Left lung (tissue), 10 donors: ENCODE results near the gene EML6. TPM values are rescaled to one million over a fixed set of nuclear protein-coding genes. Genes with fewer than 3 reads are reported as not detected.

Experiments used
- ATAC-seq: fragments of 200-7000 bp; cut with Tn5 transposase; one replicate; pipeline ENCODE4 v1.9.1; 2020; ENCODE audit warnings: moderate library complexity
- DNase-seq, 4 donors: peaks; one replicate each; pipeline ENCODE4 v3.0.0-alpha.2; 2013 to 2020
- H3K27ac ChIP-seq, 2 donors: fragments of 200-600 bp; sonication (generic) in 1 of 2; one replicate each; pipeline versions ENCODE4 v1.5.0 to v1.8.0; 2020 to 2021
- H3K27me3 ChIP-seq, 2 donors: fragments of 200-600 bp; sonication (generic) in 1 of 2; one replicate each; pipeline versions ENCODE4 v1.5.0 to v1.8.0; 2020 to 2021
- H3K36me3 ChIP-seq, 2 donors: fragments of 200-600 bp; sonication (generic) in 1 of 2; one replicate each; pipeline versions ENCODE4 v1.5.0 to v1.8.0; 2020 to 2021
- H3K4me1 ChIP-seq, 2 donors: fragments of 200-600 bp; one replicate each; pipeline ENCODE4 v1.8.0; 2021
- H3K4me3 ChIP-seq, 2 donors: fragments of 200-600 bp; sonication (generic) in 1 of 2; one replicate each; pipeline versions ENCODE4 v1.5.0 to v1.8.0; 2020 to 2021; ENCODE audit warnings: mild to moderate bottlenecking in 1 of 2
- H3K9me3 ChIP-seq, 2 donors: fragments of 200-600 bp; sonication (generic) in 1 of 2; one replicate each; pipeline versions ENCODE4 v1.5.0 to v1.8.0; 2020 to 2021
- CTCF ChIP-seq, 2 donors: fragments of 200-600 bp; sonication (generic) in 1 of 2; IDR thresholded peaks; one replicate each; pipeline versions ENCODE4 v1.5.0 to v1.8.0; 2021; ENCODE audit warnings: antibody characterized with exemption in 2 of 2
- intact Hi-C, 2 donors: fragments of 100-400 bp; cut with DNase I; formaldehyde crosslinking; loops; one replicate each; pipeline versions ENCODE4 v1.11.2 to v1.14.2; 2022
- polyA plus RNA-seq, 6 donors: library from polyadenylated mRNA; unstranded; fragments of 120-200 nt; gene quantifications; one replicate each; pipeline ENCODE4 v1.2.1, GENCODE V29; 2013; ENCODE audit not compliant: insufficient read length in 6 of 6
- total RNA-seq, 2 donors: library from RNA; stranded (reverse); fragmentation: NEBNext Ultra II Directional; extraction: Animal tissue kit (Norgen Biotek cat#: 25700); gene quantifications; one replicate each; pipeline ENCODE4 v1.2.1, GENCODE V29; 2021
- donor health status: DM: no; HTN: yes; CAD: no.
- donor health status: DM: no; HTN: no; CAD: no.

Gene EML6
- total and polyA plus RNA-seq, 8 donors = 0.73 to 2.2 (median 1.3) TPM

- ATAC-seq (no peak), DNase-seq (no peak)
- H3K9me3 ChIP-seq = no peaks in the 10 kb centered on the region
- no peak for TF ChIP-seq CTCF (IDR thresholded peaks at IDR 0.05)
- peaks cover 0 to 3% of the 10 kb centered on the region in 2 donors for H3K4me1 ChIP-seq
- H3K27ac ChIP-seq = no peak overlapping the region
- no peak overlapping the region for H3K4me3 ChIP-seq
- no peaks in the 10 kb centered on the region for H3K27me3 ChIP-seq
- intact Hi-C loops = no loop called here
- peaks cover 0 to 24% of the 10 kb centered on the region in 2 donors for H3K36me3 ChIP-seq
Observed at GRCh38 chr2:54964271-54964670, 240.8 kb downstream of the EML6 start.

- peaks cover 0 to 3% of the 10 kb centered on the region in 2 donors for H3K4me1 ChIP-seq
- H3K27ac ChIP-seq = no peak overlapping the region
- no peaks in the 10 kb centered on the region for H3K27me3 ChIP-seq
- TF ChIP-seq CTCF (IDR thresholded peaks at IDR 0.05) = no peak
- ATAC-seq (no peak), DNase-seq (no peak)
- intact Hi-C loops = no loop called here
- H3K4me3 ChIP-seq = no peak overlapping the region
- no peaks in the 10 kb centered on the region for H3K9me3 ChIP-seq
- peaks cover 0 to 29% of the 10 kb centered on the region in 2 donors for H3K36me3 ChIP-seq
Observed at GRCh38 chr2:54964816-54965215, 241.4 kb downstream of the EML6 start.

- H3K4me3 ChIP-seq = no peak overlapping the region
- no peak for TF ChIP-seq CTCF (IDR thresholded peaks at IDR 0.05)
- no peak overlapping the region for H3K27ac ChIP-seq
- intact Hi-C loops = no loop called here
- peaks cover 0 to 34% of the 10 kb centered on the region in 2 donors for H3K36me3 ChIP-seq
- H3K4me1 ChIP-seq = peaks cover 0 to 3% of the 10 kb centered on the region in 2 donors
- ATAC-seq (no peak), DNase-seq (no peak)
- H3K27me3 ChIP-seq = no peaks in the 10 kb centered on the region
- H3K9me3 ChIP-seq = no peaks in the 10 kb centered on the region
Observed at GRCh38 chr2:54965425-54965824, 242.0 kb downstream of the EML6 start.

GRCh38 chr2:54966165-54966832, 242.8 kb downstream of the EML6 start:
- Histone ChIP-seq H3K9me3 (no peaks in the 10 kb centered on the region), H3K27me3 (no peaks in the 10 kb centered on the region), H3K27ac (no peak overlapping the region), H3K4me3 (no peak overlapping the region), H3K36me3 (peaks cover 0 to 43% of the 10 kb centered on the region in 2 donors), H3K4me1 (peaks cover 0 to 3% of the 10 kb centered on the region in 2 donors)
- TF ChIP-seq CTCF (IDR thresholded peaks at IDR 0.05) = no peak
- ATAC-seq (no peak), DNase-seq (no peak)
- intact Hi-C loops = no loop called here

GRCh38 chr2:54966837-54967236, 243.4 kb downstream of the EML6 start:
- intact Hi-C loops = no loop called here
- Histone ChIP-seq H3K27me3 (no peaks in the 10 kb centered on the region), H3K4me3 (no peak overlapping the region), H3K9me3 (no peaks in the 10 kb centered on the region), H3K4me1 (peaks cover 0 to 3% of the 10 kb centered on the region in 2 donors), H3K27ac (no peak overlapping the region), H3K36me3 (peaks cover 0 to 47% of the 10 kb centered on the region in 2 donors)
- TF ChIP-seq CTCF (IDR thresholded peaks at IDR 0.05) = no peak
- ATAC-seq (no peak), DNase-seq (no peak)
